ENCODE results near the gene MRC1. TPM values are rescaled to one million over a fixed set of nuclear protein-coding genes. Genes with fewer than 3 reads are reported as not detected.
A peak's percentile ranks its signal among the peaks of the same experiment; 100 is the strongest.

MRC1 gene
- total and polyA plus RNA-seq, 2 experiments from 2014 or later = 0.03 to 0.22 TPM

- H3K27me3 ChIP-seq = no peaks in the 10 kb centered on the region
- DNase-seq (ENCODE audit: low read depth in 1 of 2, low spot score in 1 of 2) = no peak
- H3K27ac ChIP-seq = no peak overlapping the region
- TF ChIP-seq CTCF (IDR thresholded peaks at IDR 0.05; ENCODE audit: low read depth, low read length) = no peak
- no peaks in the 10 kb centered on the region for H3K36me3 ChIP-seq
- no peaks in the 10 kb centered on the region for H3K9me3 ChIP-seq (ENCODE audit: low read depth)
- H3K4me3 ChIP-seq = no peak overlapping the region
- peaks cover 4% of the 10 kb centered on the region for H3K4me1 ChIP-seq (ENCODE audit: low read depth)
These were observed 64.8 kb downstream of the MRC1 start for GRCh38 chr10:17873946-17874345.

- DNase-seq (ENCODE audit: low read depth in 1 of 2, low spot score in 1 of 2) = no peak
- Histone ChIP-seq H3K9me3 (ENCODE audit: low read depth) (no peaks in the 10 kb centered on the region), H3K4me3 (no peak overlapping the region), H3K27ac (no peak overlapping the region), H3K4me1 (ENCODE audit: low read depth) (peaks cover 10% of the 10 kb centered on the region), H3K36me3 (no peaks in the 10 kb centered on the region), H3K27me3 (no peaks in the 10 kb centered on the region)
- no peak for TF ChIP-seq CTCF (IDR thresholded peaks at IDR 0.05; ENCODE audit: low read depth, low read length)
These were observed 68.0 kb downstream of the MRC1 start for GRCh38 chr10:17877121-17877520.

GRCh38 chr10:17878896-17879295 lies 69.7 kb downstream of the MRC1 start:
- Histone ChIP-seq H3K4me1 (ENCODE audit: low read depth) (peaks cover 10% of the 10 kb centered on the region), H3K9me3 (ENCODE audit: low read depth) (no peaks in the 10 kb centered on the region), H3K27me3 (no peaks in the 10 kb centered on the region), H3K27ac (no peak overlapping the region), H3K4me3 (no peak overlapping the region), H3K36me3 (no peaks in the 10 kb centered on the region)
- no peak for TF ChIP-seq CTCF (IDR thresholded peaks at IDR 0.05; ENCODE audit: low read depth, low read length)
- no peak for DNase-seq (ENCODE audit: low read depth in 1 of 2, low spot score in 1 of 2)

GRCh38 chr10:17880601-17881000 lies 71.5 kb downstream of the MRC1 start:
- Histone ChIP-seq H3K36me3 (no peaks in the 10 kb centered on the region), H3K4me3 (no peak overlapping the region), H3K27me3 (no peaks in the 10 kb centered on the region), H3K4me1 (ENCODE audit: low read depth) (peaks cover 10% of the 10 kb centered on the region), H3K27ac (no peak overlapping the region), H3K9me3 (ENCODE audit: low read depth) (no peaks in the 10 kb centered on the region)
- no peak for TF ChIP-seq CTCF (IDR thresholded peaks at IDR 0.05; ENCODE audit: low read depth, low read length)
- no peak for DNase-seq (ENCODE audit: low read depth in 1 of 2, low spot score in 1 of 2)

GRCh38 chr10:17882557-17882956 lies 73.4 kb downstream of the MRC1 start:
- peak in 1 of 2 donors; percentile 14 for DNase-seq (ENCODE audit: low read depth in 1 of 2, low spot score in 1 of 2)
- no peak overlapping the region for H3K27ac ChIP-seq

More at GRCh38 chr10:17882557-17882956, 73.4 kb downstream of the MRC1 start:
- no peaks in the 10 kb centered on the region for H3K27me3 ChIP-seq
- H3K9me3 ChIP-seq (ENCODE audit: low read depth) = no peaks in the 10 kb centered on the region
- no peak for TF ChIP-seq CTCF (IDR thresholded peaks at IDR 0.05; ENCODE audit: low read depth, low read length)
- H3K4me3 ChIP-seq = no peak overlapping the region
- no peaks in the 10 kb centered on the region for H3K36me3 ChIP-seq
- peaks cover 10% of the 10 kb centered on the region for H3K4me1 ChIP-seq (ENCODE audit: low read depth)

Measured in cardiac muscle cell (in vitro differentiated cells and primary cell).